Endodermal cell (in vitro differentiated cells): ENCODE results near the gene MEOX1. TPM values are rescaled to one million over a fixed set of nuclear protein-coding genes. Genes with fewer than 3 reads are reported as not detected.

ENCODE experiments used
- DNase-seq: peaks from one replicate; pipeline ENCODE4 v3.0.0-alpha.2; 2017
- H3K27ac ChIP-seq: 2 replicates; pipeline ENCODE4 v1.5.1; 2013; ENCODE audit warnings: mild to moderate bottlenecking, low read depth, low read length, moderate library complexity
- H3K27me3 ChIP-seq: 2 replicates; pipeline ENCODE4 v1.6.1; 2013; ENCODE audit warnings: mild to moderate bottlenecking, low read length, moderate library complexity; ENCODE audit not compliant: insufficient read depth, control insufficient read depth, poor library complexity, severe bottlenecking
- H3K36me3 ChIP-seq: 2 replicates; pipeline ENCODE4 v1.7.0; 2013; ENCODE audit warnings: mild to moderate bottlenecking, low read length, moderate library complexity; ENCODE audit not compliant: control insufficient read depth, insufficient read depth
- H3K4me1 ChIP-seq: one replicate; pipeline ENCODE4 v1.7.0; 2013; ENCODE audit warnings: low read length; ENCODE audit not compliant: control insufficient read depth, insufficient read depth
- H3K4me3 ChIP-seq: 2 replicates; pipeline ENCODE4 v1.5.1; 2013; ENCODE audit warnings: mild to moderate bottlenecking, low read length, moderate library complexity
- H3K9ac ChIP-seq: 2 replicates; pipeline ENCODE4 v1.6.1; 2013; ENCODE audit warnings: mild to moderate bottlenecking, low read length, moderate library complexity; ENCODE audit not compliant: poor library complexity, severe bottlenecking; ENCODE audit errors: extremely low read depth
- H3K9me3 ChIP-seq: 2 replicates; pipeline ENCODE4 v1.6.1; 2013; ENCODE audit warnings: mild to moderate bottlenecking, low read length, moderate library complexity; ENCODE audit not compliant: control insufficient read depth
- H3K27ac Mint-ChIP-seq: 2 replicates; pipeline ENCODE4 v1.8.0; 2020; ENCODE audit warnings: mixed read lengths
- H3K27me3 Mint-ChIP-seq: 2 replicates; pipeline ENCODE4 v1.8.0; 2021; ENCODE audit warnings: mild to moderate bottlenecking, mixed read lengths; ENCODE audit not compliant: insufficient read depth
- H3K36me3 Mint-ChIP-seq: 2 replicates; pipeline ENCODE4 v1.8.0; 2020; ENCODE audit warnings: low read depth, mixed read lengths
- H3K4me1 Mint-ChIP-seq: 2 replicates; pipeline ENCODE4 v1.8.0; 2020; ENCODE audit warnings: mixed read lengths
- H3K4me3 Mint-ChIP-seq: 2 replicates; pipeline ENCODE4 v1.8.0; 2020; ENCODE audit warnings: mild to moderate bottlenecking, moderate library complexity, mixed read lengths
- H3K9me3 Mint-ChIP-seq: 2 replicates; pipeline ENCODE4 v1.8.0; 2020; ENCODE audit warnings: mild to moderate bottlenecking, mixed read lengths
- CTCF ChIP-seq: fragments of 200-600 bp; sonication (generic); conservative IDR thresholded peaks from 2 replicates; pipeline ENCODE4 v1.5.0; 2021; ENCODE audit warnings: antibody characterized with exemption, mild to moderate bottlenecking
- WGBS, 2 experiments: methylation state at CpG; one replicate each; pipeline versions ENCODE4 v1.1.5 to v1.1.7; 2013; ENCODE audit warnings: missing lambda C conversion rate in 2 of 2, mixed read lengths in 1 of 2; ENCODE audit not compliant: insufficient coverage in 1 of 2, insufficient read length in 1 of 2; 5-methylcytosine and 5-hydroxymethylcytosine counted together
- total RNA-seq, 2 donors: library from RNA; stranded (reverse); fragmentation: NEBNext Ultra II Directional in 1 of 2; extraction: Animal tissue kit (Norgen Biotek cat#: 25700) in 1 of 2; gene quantifications; 2 replicates in 1 of 2; 3 replicates in 1 of 2; pipeline ENCODE4 v1.2.1, GENCODE V29; 2021

The MEOX1 gene
- total RNA-seq, 2 donors from 2014 or later, result not detected

GRCh38 chr17:43632221-43632620, 29.5 kb downstream of the MEOX1 start:
- no peak overlapping the region for H3K9ac ChIP-seq
- TF ChIP-seq CTCF, result no peak
- 85 to 88% methylated on average over 6 to 10 of the region's 10 CpGs for WGBS, 2 experiments
- DNase-seq, result no peak
- no peaks in the 10 kb centered on the region for H3K36me3 Mint-ChIP-seq
- H3K4me3 ChIP-seq, result no peak overlapping the region
- no peaks in the 10 kb centered on the region for H3K9me3 Mint-ChIP-seq
- no peaks in the 10 kb centered on the region for H3K27me3 ChIP-seq
- H3K27ac ChIP-seq, result no peak overlapping the region
- H3K4me1 Mint-ChIP-seq, result peaks cover 21% of the 10 kb centered on the region
- peaks cover 8% of the 10 kb centered on the region for H3K4me1 ChIP-seq
- no peak overlapping the region for H3K4me3 Mint-ChIP-seq
- peaks cover under 1% of the 10 kb centered on the region for H3K27me3 Mint-ChIP-seq
- no peaks in the 10 kb centered on the region for H3K36me3 ChIP-seq
- no peaks in the 10 kb centered on the region for H3K9me3 ChIP-seq
- peak overlapping the region; percentile 46 for H3K27ac Mint-ChIP-seq

- TF ChIP-seq CTCF, result no peak
- no peak overlapping the region for H3K27ac ChIP-seq
- no peaks in the 10 kb centered on the region for H3K9me3 ChIP-seq
- H3K27me3 Mint-ChIP-seq, result no peaks in the 10 kb centered on the region
- no peak overlapping the region for H3K4me3 Mint-ChIP-seq
- no peaks in the 10 kb centered on the region for H3K9me3 Mint-ChIP-seq
- no peak overlapping the region for H3K27ac Mint-ChIP-seq
- peaks cover 8% of the 10 kb centered on the region for H3K4me1 ChIP-seq
- DNase-seq, result no peak
- no peak overlapping the region for H3K9ac ChIP-seq
- WGBS, 2 experiments, result 91 to 94% methylated on average over 6 to 7 of the region's 7 CpGs
- no peaks in the 10 kb centered on the region for H3K27me3 ChIP-seq
- no peaks in the 10 kb centered on the region for H3K36me3 ChIP-seq
- H3K4me3 ChIP-seq, result no peak overlapping the region
- H3K4me1 Mint-ChIP-seq, result peaks cover 21% of the 10 kb centered on the region
- H3K36me3 Mint-ChIP-seq, result no peaks in the 10 kb centered on the region
These were observed 30.3 kb downstream of the MEOX1 start for GRCh38 chr17:43631429-43631828.

- TF ChIP-seq CTCF, result no peak
- Mint-ChIP-seq H3K27me3 (no peaks in the 10 kb centered on the region), H3K4me1 (peaks cover 18% of the 10 kb centered on the region), H3K9me3 (no peaks in the 10 kb centered on the region), H3K36me3 (no peaks in the 10 kb centered on the region), H3K27ac (no peak overlapping the region), H3K4me3 (no peak overlapping the region)
- Histone ChIP-seq H3K27me3 (no peaks in the 10 kb centered on the region), H3K9ac (no peak overlapping the region), H3K9me3 (no peaks in the 10 kb centered on the region), H3K4me1 (peaks cover 8% of the 10 kb centered on the region), H3K27ac (no peak overlapping the region), H3K4me3 (no peak overlapping the region), H3K36me3 (no peaks in the 10 kb centered on the region)
- WGBS, 2 experiments, result 56 to 76% methylated on average over 12 to 15 of the region's 15 CpGs
- DNase-seq, result no peak
These were observed 33.6 kb downstream of the MEOX1 start for GRCh38 chr17:43628089-43628650.
